Endothelial cell of umbilical vein (primary cell): ENCODE data around the gene IGSF10. TPM values are rescaled to one million over a fixed set of nuclear protein-coding genes. Genes with fewer than 3 reads are reported as not detected.

Experiments
- BruUV-seq: library from RNA; stranded (reverse); fragments of 400-500 nt; replicated peaks from 2 replicates; lab custom pipeline; 2021; lab: Mats Ljungman, UMichigan
- CTCF ChIA-PET: fragments of 300-600, 350-600 bp; sonication (Branson Sonifier 250); formaldehyde crosslinking; loops from one replicate; lab custom pipeline; 2021; ENCODE audit warnings: antibody characterized with exemption, inconsistent platforms; lab: Charles Lee
- POLR2A ChIA-PET: fragments of 300-600, 350-600 bp; sonication (Branson Sonifier 250); formaldehyde crosslinking; loops from one replicate; lab custom pipeline; 2021; ENCODE audit warnings: antibody characterized with exemption, inconsistent platforms; lab: Charles Lee
- DNase-seq: peaks from one replicate; pipeline ENCODE4 v3.0.0-alpha.2; 2011; ENCODE audit warnings: low read depth, low spot score
- FAIRE-seq: peaks from 2 replicates; lab custom pipeline; 2011; peaks lifted over from hg19 to GRCh38; lab: Jason Lieb, UNC
- H2AFZ ChIP-seq: 2 replicates; pipeline ENCODE4 v1.6.0; 2012; ENCODE audit warnings: low read depth, low read length, control low read depth, inconsistent platforms
- H3K27ac ChIP-seq: 2 replicates; pipeline ENCODE4 v1.5.1; 2011; ENCODE audit warnings: low read depth, mild to moderate bottlenecking, control low read depth, low read length, moderate library complexity; ENCODE audit not compliant: insufficient read depth
- H3K27me3 ChIP-seq, 2 experiments: 2 replicates each; pipeline versions ENCODE4 v1.6.0 to v1.6.1; 2011; ENCODE audit warnings: low read length in 2 of 2, mixed read lengths in 1 of 2; ENCODE audit not compliant: control insufficient read depth in 2 of 2, insufficient read depth in 2 of 2
- H3K36me3 ChIP-seq, 2 experiments: 2 replicates in 1 of 2; 3 replicates in 1 of 2; pipeline ENCODE4 v1.5.1; 2011; ENCODE audit warnings: low read length in 2 of 2, mild to moderate bottlenecking in 1 of 2, moderate library complexity in 1 of 2; ENCODE audit not compliant: control insufficient read depth in 2 of 2, insufficient read depth in 2 of 2; ENCODE audit errors: extremely low read depth in 1 of 2
- H3K4me1 ChIP-seq: 3 replicates; pipeline ENCODE4 v1.5.1; 2011; ENCODE audit warnings: mild to moderate bottlenecking, low read length; ENCODE audit not compliant: control insufficient read depth, insufficient read depth; ENCODE audit errors: extremely low read depth
- H3K4me2 ChIP-seq: 2 replicates; pipeline ENCODE4 v1.6.1; 2011; ENCODE audit warnings: low read length, control low read depth, mixed read lengths; ENCODE audit not compliant: insufficient read depth
- H3K4me3 ChIP-seq, 3 experiments: fragments of 200-600 bp in 1 of 3; sonication (generic), shearing (Covaris generic) in 1 of 3; replicated peaks in 1 of 3; 2 replicates each; pipeline ENCODE4 v1.5.1; 2011 to 2016; ENCODE audit warnings: control low read depth in 3 of 3, low read length in 3 of 3, mild to moderate bottlenecking in 2 of 3, inconsistent platforms in 1 of 3, low read depth in 1 of 3, moderate library complexity in 1 of 3; ENCODE audit not compliant: insufficient read depth in 1 of 3
- H3K79me2 ChIP-seq: 2 replicates; pipeline ENCODE4 v1.6.0; 2012; ENCODE audit warnings: low read length, inconsistent platforms; ENCODE audit not compliant: control insufficient read depth, insufficient read depth
- H3K9ac ChIP-seq: replicated peaks from 2 replicates; pipeline ENCODE3; 2011; ENCODE audit warnings: low read length, control low read depth; ENCODE audit not compliant: insufficient read depth; ENCODE audit errors: extremely low read depth
- H3K9me1 ChIP-seq: replicated peaks from 3 replicates; pipeline ENCODE4 v1.6.0; 2011; ENCODE audit warnings: mild to moderate bottlenecking, low read length; ENCODE audit not compliant: control insufficient read depth, insufficient read depth; ENCODE audit errors: extremely low read depth
- H3K9me3 ChIP-seq: replicated peaks from 2 replicates; pipeline ENCODE4 v1.5.1; 2012; ENCODE audit warnings: low read length, inconsistent platforms; ENCODE audit not compliant: control insufficient read depth, insufficient read depth
- H4K20me1 ChIP-seq: replicated peaks from 2 replicates; pipeline ENCODE3; 2011; ENCODE audit warnings: mild to moderate bottlenecking, low read length; ENCODE audit not compliant: control insufficient read depth, insufficient read depth; ENCODE audit errors: extremely low read depth
- CTCF ChIP-seq, 2 donors: IDR thresholded peaks; 1 replicate in 1 of 2; 2 replicates in 1 of 2; pipeline ENCODE4 v1.5.1; 2011; ENCODE audit warnings: low read length in 2 of 2, mild to moderate bottlenecking in 2 of 2, moderate library complexity in 2 of 2, control low read depth in 1 of 2, inconsistent platforms in 1 of 2, low read depth in 1 of 2; ENCODE audit not compliant: insufficient read depth in 1 of 2; ENCODE audit errors: extremely low read depth in 1 of 2
- EZH2 ChIP-seq: IDR thresholded peaks from 2 replicates; pipeline ENCODE4 v1.6.1; 2012; ENCODE audit warnings: borderline replicate concordance, low read depth, mild to moderate bottlenecking, moderate library complexity, low read length, inconsistent platforms; ENCODE audit not compliant: severe bottlenecking
- FOS ChIP-seq: IDR thresholded peaks from 2 replicates; pipeline ENCODE4 v1.6.1; 2011; ENCODE audit warnings: mild to moderate bottlenecking, low read length, moderate library complexity, borderline replicate concordance; ENCODE audit not compliant: insufficient read depth
- GATA2 ChIP-seq: IDR thresholded peaks from 2 replicates; pipeline ENCODE4 v1.7.0; 2011; ENCODE audit warnings: low read depth, mild to moderate bottlenecking, moderate library complexity, mixed read lengths, low read length; ENCODE audit not compliant: insufficient read length, insufficient read depth
- JUN ChIP-seq: IDR thresholded peaks from 2 replicates; pipeline ENCODE4 v1.6.1; 2011; ENCODE audit warnings: borderline replicate concordance, low read depth; ENCODE audit not compliant: insufficient read length, insufficient read depth
- MYC ChIP-seq: IDR thresholded peaks from one replicate; pipeline ENCODE4 v1.6.1; 2011; ENCODE audit warnings: mild to moderate bottlenecking, low read depth, low read length
- POLR2A ChIP-seq: IDR thresholded peaks from 2 replicates; pipeline ENCODE4 v1.6.1; 2012; ENCODE audit warnings: low read depth, mild to moderate bottlenecking, control low read depth, low read length
- POLR2AphosphoS5 ChIP-seq: IDR thresholded peaks from 2 replicates; pipeline ENCODE4 v1.6.1; 2012; ENCODE audit warnings: low read depth, mild to moderate bottlenecking, control low read depth, low read length, moderate library complexity; ENCODE audit not compliant: insufficient read depth
- dilution Hi-C: fragments of 300-500 bp; cut with MboI; formaldehyde crosslinking; loops from one replicate; pipeline ENCODE4 v1.15.0; 2019; ENCODE audit warnings: low sequenced_read_pairs; ENCODE audit not compliant: extremely low pct_ligation_motif_present
- intact Hi-C: fragments of 100-400 bp; cut with micrococcal nuclease; formaldehyde crosslinking; loops from one replicate; pipeline ENCODE4 v1.10.0; 2022
- polyA plus RNA-seq, 4 experiments: library from polyadenylated mRNA; depleted of rRNA in 3 of 4; stranded (reverse) in 3 of 4; unstranded in 1 of 4; fragments of >200 nt; gene quantifications; 2 replicates each; pipeline versions ENCODE4 v1.2.1 to v1.2.3, GENCODE V29; 2011 to 2012; ENCODE audit warnings: missing spikeins in 1 of 4
- total RNA-seq: library from RNA; stranded (reverse); gene quantifications from 2 replicates; pipeline ENCODE4 v1.2.3, GENCODE V29; 2021
- TF ChIP-seq, protein P1 (sequence below): IDR thresholded peaks from 2 replicates; pipeline ENCODE4 v1.6.1; 2011; ENCODE audit not compliant: insufficient read depth, insufficient read length

Gene IGSF10
- total and polyA plus RNA-seq, 2 donors (not counting 3 experiments of a cell fraction or from before 2014, with no cell fraction given): 0.01 TPM; not detected in 1

DNA sequence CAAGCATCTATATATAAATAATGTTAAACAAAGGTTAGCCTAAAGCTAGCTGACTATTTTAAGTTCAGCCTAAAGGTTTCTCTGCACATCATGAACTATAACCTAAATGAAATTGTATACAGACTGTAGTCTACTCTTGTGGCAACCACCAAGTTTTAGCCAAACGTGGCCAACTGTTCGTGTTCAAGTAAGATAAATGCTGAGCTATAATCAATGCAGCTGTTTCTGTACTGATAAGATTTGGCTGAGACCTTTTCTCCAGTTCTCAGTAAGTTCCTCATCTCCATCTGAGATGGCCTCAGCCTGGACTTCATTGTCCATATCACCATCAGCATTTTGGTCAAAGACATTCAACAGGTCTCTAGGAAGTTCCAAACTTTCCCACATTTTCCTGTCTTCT is 43.7 kb upstream of the IGSF10 start:
- FAIRE-seq: no peak
- intact Hi-C loops: no loop called here
- dilution Hi-C loops: no loop called here

DNA sequence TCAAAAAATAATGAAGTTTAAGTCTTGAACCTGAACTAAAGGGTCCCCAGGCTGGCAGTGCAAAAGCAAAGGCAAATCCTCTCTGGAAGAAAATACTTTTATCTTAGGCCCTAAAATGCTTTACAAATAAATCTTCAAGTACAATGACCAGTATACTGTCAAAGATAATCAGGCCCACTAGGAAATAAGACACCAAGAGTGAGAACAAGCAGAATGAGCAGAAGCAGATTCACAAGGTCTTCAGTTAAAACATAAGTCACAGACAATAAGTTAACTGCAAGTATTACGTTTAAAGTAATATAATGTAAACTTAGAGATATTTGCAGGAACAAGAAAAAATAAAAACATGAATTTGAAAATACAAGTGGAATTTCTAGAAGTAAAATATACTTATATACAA is 42.2 kb upstream of the IGSF10 start:
- dilution Hi-C loops (no loop called here), intact Hi-C loops (no loop called here)
- TF ChIP-seq GATA2 (no peak), JUN (no peak), MYC (no peak), FOS (no peak), EZH2 (no peak), POLR2A (no peak), POLR2AphosphoS5 (no peak)
- TF ChIP-seq, protein P1, sequence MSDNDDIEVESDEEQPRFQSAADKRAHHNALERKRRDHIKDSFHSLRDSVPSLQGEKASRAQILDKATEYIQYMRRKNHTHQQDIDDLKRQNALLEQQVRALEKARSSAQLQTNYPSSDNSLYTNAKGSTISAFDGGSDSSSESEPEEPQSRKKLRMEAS: no peak
- Histone ChIP-seq H3K9me3 (no peaks in the 10 kb centered on the region), H4K20me1 (no peaks in the 10 kb centered on the region), H3K9me1 (no peaks in the 10 kb centered on the region), H3K4me3 (no peak overlapping the region), H3K27me3 (no peaks in the 10 kb centered on the region), H3K79me2 (no peaks in the 10 kb centered on the region), H3K27ac (no peak overlapping the region), H3K4me2 (no peak overlapping the region), H2AFZ (no peak overlapping the region), H3K4me1 (no peaks in the 10 kb centered on the region), H3K36me3 (no peaks in the 10 kb centered on the region), H3K9ac (no peak overlapping the region)
- FAIRE-seq (no peak), DNase-seq (no peak)
- no TSS peak for BruUV-seq
- ChIA-PET CTCF (interaction anchor here (1.9 kb wide), 1 partner anchor 19 kb away, joined by 4 read pairs; no protein-coding TSS in a partner anchor), POLR2A (no interaction called here)

More for the DNA sequence above, 43.7 kb upstream of the IGSF10 start:
- no peak for DNase-seq
- CTCF ChIA-PET: no interaction called here
- no peak overlapping the region for H3K4me2 ChIP-seq
- POLR2A ChIA-PET: no interaction called here
- no peaks in the 10 kb centered on the region for H4K20me1 ChIP-seq
- H3K9me1 ChIP-seq: no peaks in the 10 kb centered on the region
- no peak overlapping the region for H3K27ac ChIP-seq
- H3K9me3 ChIP-seq: no peaks in the 10 kb centered on the region
- H3K9ac ChIP-seq: no peak overlapping the region
- no peak for TF ChIP-seq CTCF (IDR thresholded peaks at IDR 0.05; ENCODE audit: extremely low read depth in 1 of 2, insufficient read depth in 1 of 2, low read depth in 1 of 2, low read length in 2 of 2)
- no peak for TF ChIP-seq POLR2AphosphoS5
- TF ChIP-seq FOS: no peak
- no peak for TF ChIP-seq POLR2A
- no peaks in the 10 kb centered on the region for H3K36me3 ChIP-seq
- no peaks in the 10 kb centered on the region for H3K4me1 ChIP-seq
- no TSS peak for BruUV-seq
- no peak overlapping the region for H3K4me3 ChIP-seq
- H2AFZ ChIP-seq: no peak overlapping the region
- no peaks in the 10 kb centered on the region for H3K27me3 ChIP-seq
- H3K79me2 ChIP-seq: no peaks in the 10 kb centered on the region
